ENCODE results near the gene CD59. TPM values are rescaled to one million over a fixed set of nuclear protein-coding genes. Genes with fewer than 3 reads are reported as not detected.

CD59 gene
- total and polyA plus RNA-seq, 2 of the 13 experiments (the other 11 are each of a cell fraction or from before 2014, with no cell fraction given): 127 to 289 TPM

GRCh38 chr11:33735271-33736147 lies 714 bp downstream of the CD59 start (continued):
- no peak for TF ChIP-seq NR2F1 (CRISPR knock-in tag; IDR thresholded peaks at IDR 0.05)
- no peak for TF ChIP-seq MBNL3 (CRISPR knock-in tag; conservative IDR thresholded peaks at IDR 0.05)
- TF ChIP-seq REXO4 (CRISPR knock-in tag; IDR thresholded peaks at IDR 0.05; ENCODE audit: borderline replicate concordance): no peak
- TF ChIP-seq PREB (CRISPR knock-in tag; IDR thresholded peaks at IDR 0.05): no peak
- TF ChIP-seq ZFP41 (CRISPR knock-in tag; IDR thresholded peaks at IDR 0.05; ENCODE audit: borderline replicate concordance): no peak
- TF ChIP-seq ZNF512B (CRISPR knock-in tag; IDR thresholded peaks at IDR 0.05; ENCODE audit: borderline replicate concordance): no peak
- TF ChIP-seq POGZ (CRISPR knock-in tag; IDR thresholded peaks at IDR 0.05): no peak
- 0 out of 2 replicates have a peak, but pooled peaks have one; percentile 41 for TF ChIP-seq ZNF33B (CRISPR knock-in tag; IDR thresholded peaks at IDR 0.05)
- no peak for TF ChIP-seq TFAP4 (IDR thresholded peaks at IDR 0.05; ENCODE audit: borderline replicate concordance, low read depth)
- TF ChIP-seq FLYWCH1 (CRISPR knock-in tag; IDR thresholded peaks at IDR 0.05): no peak
- no peak; the same call in 1 of the 2 replicates for TF ChIP-seq DMAP1 (CRISPR knock-in tag; IDR thresholded peaks at IDR 0.05)
- no peak for TF ChIP-seq ONECUT2 (CRISPR knock-in tag; IDR thresholded peaks at IDR 0.05)
- TF ChIP-seq ZNF143 (CRISPR knock-in tag; IDR thresholded peaks at IDR 0.05): no peak
- TF ChIP-seq YY1 (IDR thresholded peaks at IDR 0.05; ENCODE audit: insufficient read depth, insufficient replicate concordance, low read depth, low read length): no peak
- TF ChIP-seq ZNF484 (CRISPR knock-in tag; IDR thresholded peaks at IDR 0.05; ENCODE audit: borderline replicate concordance, low read depth): no peak
- TF ChIP-seq ZMAT3 (CRISPR knock-in tag; conservative IDR thresholded peaks at IDR 0.05): no peak; the same call in 1 of the 2 replicates
- no peak for TF ChIP-seq REPIN1 (CRISPR knock-in tag; IDR thresholded peaks at IDR 0.05; ENCODE audit: borderline replicate concordance, low read depth)
- TF ChIP-seq POLR2G (IDR thresholded peaks at IDR 0.05; ENCODE audit: low read depth, low read length): no peak
- no peak for TF ChIP-seq MLX (CRISPR knock-in tag; IDR thresholded peaks at IDR 0.05)
- TF ChIP-seq SIN3A (IDR thresholded peaks at IDR 0.05; ENCODE audit: borderline replicate concordance, low read depth, low read length): 0 out of 2 replicates have a peak, but pooled peaks have one; percentile 12
- no peak for TF ChIP-seq ZNF430 (CRISPR knock-in tag; IDR thresholded peaks at IDR 0.05)
- no peak for TF ChIP-seq BORCS8-MEF2B (CRISPR knock-in tag; IDR thresholded peaks at IDR 0.05)
- TF ChIP-seq JUND (CRISPR knock-in tag; IDR thresholded peaks at IDR 0.05): no peak
- no peak for TF ChIP-seq EEA1 (CRISPR knock-in tag; IDR thresholded peaks at IDR 0.05; ENCODE audit: borderline replicate concordance)
- TF ChIP-seq ZNF460 (CRISPR knock-in tag; IDR thresholded peaks at IDR 0.05; ENCODE audit: borderline replicate concordance): peak; percentile 79; the same call in 1 of the 2 replicates

Data from HepG2 (cell line).